Glutamatergic neuron (in vitro differentiated cells): Measurements from ENCODE around the gene MPO. TPM values are rescaled to one million over a fixed set of nuclear protein-coding genes. Genes with fewer than 3 reads are reported as not detected.

Experiments used
- DNase-seq: peaks from one replicate; pipeline ENCODE4 v3.0.0; 2022
- H3K27ac Mint-ChIP-seq: one replicate; pipeline ENCODE4 v1.8.0; 2020; ENCODE audit warnings: mild to moderate bottlenecking, mixed read lengths, inconsistent platforms; ENCODE audit not compliant: unreplicated experiment
- H3K27me3 Mint-ChIP-seq: one replicate; pipeline ENCODE4 v1.8.0; 2020; ENCODE audit warnings: mild to moderate bottlenecking, moderate library complexity, mixed read lengths, inconsistent platforms; ENCODE audit not compliant: unreplicated experiment
- H3K36me3 Mint-ChIP-seq: one replicate; pipeline ENCODE4 v1.8.0; 2020; ENCODE audit warnings: mild to moderate bottlenecking, mixed read lengths, inconsistent platforms; ENCODE audit not compliant: unreplicated experiment
- H3K4me1 Mint-ChIP-seq: one replicate; pipeline ENCODE4 v1.8.0; 2020; ENCODE audit warnings: mild to moderate bottlenecking, low read depth, mixed read lengths, inconsistent platforms; ENCODE audit not compliant: unreplicated experiment
- H3K4me3 Mint-ChIP-seq: one replicate; pipeline ENCODE4 v1.8.0; 2020; ENCODE audit warnings: mild to moderate bottlenecking, mixed read lengths, inconsistent platforms; ENCODE audit not compliant: unreplicated experiment
- H3K9me3 Mint-ChIP-seq: one replicate; pipeline ENCODE4 v1.8.0; 2020; ENCODE audit warnings: mild to moderate bottlenecking, moderate library complexity, mixed read lengths, inconsistent platforms; ENCODE audit not compliant: unreplicated experiment
- CTCF ChIP-seq: fragments of 200-600 bp; sonication (generic); IDR thresholded peaks from one replicate; pipeline ENCODE4 v1.5.0; 2021; ENCODE audit not compliant: partially characterized antibody, unreplicated experiment
- total RNA-seq: library from RNA; stranded (reverse); fragmentation: NEBNext Ultra II Directional; extraction: Animal tissue kit (Norgen Biotek cat#: 25700); gene quantifications from one replicate; pipeline ENCODE4 v1.2.1, GENCODE V29; 2021; ENCODE audit not compliant: unreplicated experiment

MPO gene
- total RNA-seq, 1 donor from 2014 or later, result not detected

GRCh38 chr17:58265902-58266875 is 14.5 kb downstream of the MPO start:
- peaks cover 2% of the 10 kb centered on the region for H3K36me3 Mint-ChIP-seq
- no peaks in the 10 kb centered on the region for H3K4me1 Mint-ChIP-seq
- H3K27me3 Mint-ChIP-seq, result peaks cover 2% of the 10 kb centered on the region
- H3K4me3 Mint-ChIP-seq, result no peak overlapping the region
- TF ChIP-seq CTCF, result no peak
- no peak for DNase-seq
- H3K27ac Mint-ChIP-seq, result no peak overlapping the region
- peaks cover 2% of the 10 kb centered on the region for H3K9me3 Mint-ChIP-seq

- DNase-seq, result no peak
- Mint-ChIP-seq H3K27ac (no peak overlapping the region), H3K4me1 (no peaks in the 10 kb centered on the region), H3K4me3 (no peak overlapping the region), H3K27me3 (peaks cover 2% of the 10 kb centered on the region), H3K36me3 (peaks cover 6% of the 10 kb centered on the region), H3K9me3 (peaks cover 2% of the 10 kb centered on the region)
- no peak for TF ChIP-seq CTCF
These were observed 15.5 kb downstream of the MPO start for GRCh38 chr17:58265271-58265670.

DNA sequence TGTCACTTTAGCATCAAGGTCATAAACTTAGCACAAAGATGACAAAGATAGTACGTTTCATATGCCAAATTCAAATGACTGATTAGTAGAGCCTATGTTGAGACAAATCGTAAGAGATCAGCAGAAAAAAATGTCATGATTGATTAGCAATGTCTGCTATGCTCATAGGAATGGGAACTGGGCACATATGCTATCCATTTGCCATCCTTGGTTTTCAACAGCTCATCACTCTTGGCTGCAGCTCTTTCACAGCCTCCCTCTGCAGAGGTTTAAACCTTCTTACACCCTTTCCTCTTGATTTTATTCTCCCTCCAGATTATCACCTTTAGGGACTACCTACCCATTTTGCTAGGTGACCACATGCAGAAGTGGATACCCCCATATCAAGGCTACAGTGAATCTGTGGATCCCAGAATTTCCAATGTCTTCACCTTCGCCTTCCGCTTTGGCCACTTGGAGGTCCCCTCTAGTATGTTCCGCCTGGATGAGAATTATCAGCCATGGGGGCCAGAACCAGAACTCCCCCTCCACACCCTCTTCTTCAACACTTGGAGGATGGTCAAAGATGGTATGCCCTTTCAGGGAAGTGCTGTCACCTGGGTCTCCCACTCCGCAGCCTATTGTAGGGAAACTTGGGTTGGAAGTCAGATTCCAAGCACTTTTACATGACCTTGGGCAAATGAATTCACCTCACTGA is 16.2 kb downstream of the MPO start:
- no peaks in the 10 kb centered on the region for H3K4me1 Mint-ChIP-seq
- peaks cover 2% of the 10 kb centered on the region for H3K9me3 Mint-ChIP-seq
- H3K4me3 Mint-ChIP-seq, result no peak overlapping the region
- no peak for DNase-seq
- peaks cover 6% of the 10 kb centered on the region for H3K36me3 Mint-ChIP-seq
- no peaks in the 10 kb centered on the region for H3K27me3 Mint-ChIP-seq
- no peak overlapping the region for H3K27ac Mint-ChIP-seq
- no peak for TF ChIP-seq CTCF

DNA sequence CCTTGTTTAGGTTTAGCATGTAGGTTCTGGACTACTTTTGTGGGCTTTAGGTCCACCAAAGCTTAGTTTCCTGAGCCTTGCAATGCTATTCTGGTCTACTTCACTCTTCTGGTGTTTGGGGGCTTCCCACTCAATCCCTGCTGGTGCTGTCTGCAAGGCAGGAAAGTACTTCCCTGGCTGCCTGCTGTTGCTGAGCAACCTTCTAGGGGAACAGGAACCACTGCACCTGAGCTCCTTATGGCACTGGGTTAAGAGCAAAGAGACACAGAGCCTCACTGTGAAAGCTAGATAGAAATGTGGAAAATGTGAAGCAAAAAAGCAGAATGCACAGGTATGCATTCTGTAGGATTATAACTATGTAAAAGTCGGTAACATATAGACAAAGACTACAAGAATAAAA is 17.0 kb downstream of the MPO start:
- no peak for DNase-seq
- peaks cover 2% of the 10 kb centered on the region for H3K9me3 Mint-ChIP-seq

More for the DNA sequence above, 17.0 kb downstream of the MPO start:
- no peak overlapping the region for H3K4me3 Mint-ChIP-seq
- no peaks in the 10 kb centered on the region for H3K4me1 Mint-ChIP-seq
- H3K36me3 Mint-ChIP-seq, result peaks cover 6% of the 10 kb centered on the region
- H3K27ac Mint-ChIP-seq, result no peak overlapping the region
- no peaks in the 10 kb centered on the region for H3K27me3 Mint-ChIP-seq
- TF ChIP-seq CTCF, result no peak
